Measurements from ENCODE around the gene ATRNL1.

DNA sequence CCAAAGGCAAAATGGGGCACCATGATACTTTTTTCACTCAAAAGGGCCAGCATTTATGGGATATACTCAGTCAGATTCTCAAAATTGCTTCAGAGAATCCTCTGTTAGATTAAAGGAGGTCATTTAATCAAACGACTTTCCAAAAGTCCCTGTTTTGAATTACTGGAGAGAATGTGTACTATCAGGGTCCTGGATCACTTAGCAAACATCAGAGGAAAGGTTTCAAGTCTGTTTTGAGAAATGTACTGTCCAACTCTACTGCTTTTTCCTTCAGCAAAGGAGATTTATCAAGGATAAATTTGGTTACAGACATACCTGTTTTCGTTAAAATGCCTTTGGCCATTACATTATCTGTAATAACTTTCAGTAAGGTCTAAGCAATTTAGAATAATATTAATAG is 838.9 kb downstream of the ATRNL1 start:
- TF ChIP-seq, protein P1, sequence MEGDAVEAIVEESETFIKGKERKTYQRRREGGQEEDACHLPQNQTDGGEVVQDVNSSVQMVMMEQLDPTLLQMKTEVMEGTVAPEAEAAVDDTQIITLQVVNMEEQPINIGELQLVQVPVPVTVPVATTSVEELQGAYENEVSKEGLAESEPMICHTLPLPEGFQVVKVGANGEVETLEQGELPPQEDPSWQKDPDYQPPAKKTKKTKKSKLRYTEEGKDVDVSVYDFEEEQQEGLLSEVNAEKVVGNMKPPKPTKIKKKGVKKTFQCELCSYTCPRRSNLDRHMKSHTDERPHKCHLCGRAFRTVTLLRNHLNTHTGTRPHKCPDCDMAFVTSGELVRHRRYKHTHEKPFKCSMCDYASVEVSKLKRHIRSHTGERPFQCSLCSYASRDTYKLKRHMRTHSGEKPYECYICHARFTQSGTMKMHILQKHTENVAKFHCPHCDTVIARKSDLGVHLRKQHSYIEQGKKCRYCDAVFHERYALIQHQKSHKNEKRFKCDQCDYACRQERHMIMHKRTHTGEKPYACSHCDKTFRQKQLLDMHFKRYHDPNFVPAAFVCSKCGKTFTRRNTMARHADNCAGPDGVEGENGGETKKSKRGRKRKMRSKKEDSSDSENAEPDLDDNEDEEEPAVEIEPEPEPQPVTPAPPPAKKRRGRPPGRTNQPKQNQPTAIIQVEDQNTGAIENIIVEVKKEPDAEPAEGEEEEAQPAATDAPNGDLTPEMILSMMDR (IDR thresholded peaks at IDR 0.05) = no peak
- TF ChIP-seq POLR2A (IDR thresholded peaks at IDR 0.05) = no peak
